ELF-1 (cell line): ENCODE measurements around the gene RING1.

ENCODE experiments used
- DNase-seq: peaks from one replicate; pipeline ENCODE4 v3.0.0-alpha.2; 2016; ENCODE audit warnings: low read depth, low spot score

RING1 gene

GRCh38 chr6:33208091-33208967, at the start of gene RING1:
Gene RING1 (plus strand): TSS chr6:33208500. CDS start chr6:33208823, 323 bp downstream.
- DNase-seq: peak; percentile 72

GRCh38 chr6:33160096-33160495, 48.2 kb upstream of the RING1 start:
- no peak for DNase-seq

GRCh38 chr6:33160728-33161344, 47.5 kb upstream of the RING1 start:
- no peak for DNase-seq

- peak; percentile 76 for DNase-seq
These were observed 46.7 kb upstream of the RING1 start for GRCh38 chr6:33161354-33162331.

- no peak for DNase-seq
These were observed 44.8 kb upstream of the RING1 start for GRCh38 chr6:33163540-33163939.

- no peak for DNase-seq
These were observed 44.1 kb upstream of the RING1 start for GRCh38 chr6:33164176-33164575.

- DNase-seq: no peak
These were observed 43.5 kb upstream of the RING1 start for GRCh38 chr6:33164665-33165373.

- DNase-seq: no peak
These were observed 42.6 kb upstream of the RING1 start for GRCh38 chr6:33165581-33166258.

- DNase-seq: no peak
These were observed 41.9 kb upstream of the RING1 start for GRCh38 chr6:33166363-33166762.

GRCh38 chr6:33166811-33167210, 41.5 kb upstream of the RING1 start:
- DNase-seq: no peak

GRCh38 chr6:33167374-33168283, 40.7 kb upstream of the RING1 start:
- DNase-seq: no peak

GRCh38 chr6:33168284-33168601, 40.1 kb upstream of the RING1 start:
- no peak for DNase-seq

- DNase-seq: no peak
These were observed 39.7 kb upstream of the RING1 start for GRCh38 chr6:33168639-33169038.

GRCh38 chr6:33169291-33170175, 38.8 kb upstream of the RING1 start:
- DNase-seq: no peak

GRCh38 chr6:33170176-33171015, 37.9 kb upstream of the RING1 start:
- no peak for DNase-seq

GRCh38 chr6:33171016-33171879, 37.1 kb upstream of the RING1 start:
- no peak for DNase-seq
